Measurements from ENCODE around the gene GRID1.

- TF ChIP-seq EP300 (IDR thresholded peaks at IDR 0.05) (no peak), CTCF (IDR thresholded peaks at IDR 0.05) (no peak), POLR2A (IDR thresholded peaks at IDR 0.05) (no peak)
Measured at GRCh38 chr10:86298501-86299001, 68.0 kb downstream of the GRID1 start.
